Epithelial cell of esophagus (primary cell): ENCODE results near the gene FAM118B.
A peak's percentile ranks its signal among the peaks of the same experiment; 100 is the strongest.

ENCODE experiments used
- DNase-seq: peaks from one replicate; pipeline ENCODE4 v3.0.0; 2010; ENCODE audit warnings: low read depth
- H3K4me3 ChIP-seq: 2 replicates; pipeline ENCODE4 v1.5.1; 2011; ENCODE audit warnings: mild to moderate bottlenecking, low read length, control low read depth
- TF ChIP-seq, protein P1 (sequence below): IDR thresholded peaks from 2 replicates; pipeline ENCODE4 v1.5.1; 2011; ENCODE audit warnings: low read depth, mild to moderate bottlenecking, low read length, control low read depth, inconsistent platforms; ENCODE audit not compliant: insufficient read depth; ENCODE audit errors: missing control alignments

Gene FAM118B

DNA sequence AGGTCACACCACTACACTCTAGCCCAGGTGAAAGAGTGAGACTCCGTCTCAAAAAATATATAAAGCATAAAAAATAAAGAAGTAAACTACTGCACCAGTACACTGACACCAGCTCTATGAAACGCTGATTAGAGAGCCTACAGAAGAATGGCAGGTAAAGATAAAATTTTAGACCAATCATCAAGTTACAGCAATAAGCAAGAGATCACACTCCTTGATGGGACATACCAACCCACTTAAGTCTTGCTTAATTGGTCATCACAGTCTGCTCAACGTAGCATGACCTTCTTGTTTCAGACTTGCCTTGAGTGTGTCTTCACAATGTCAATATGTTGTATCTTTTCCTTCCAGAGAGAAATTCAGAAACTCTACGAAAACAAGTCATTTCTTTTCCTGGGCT is 44.6 kb downstream of the FAM118B start:
- TF ChIP-seq, protein P1, sequence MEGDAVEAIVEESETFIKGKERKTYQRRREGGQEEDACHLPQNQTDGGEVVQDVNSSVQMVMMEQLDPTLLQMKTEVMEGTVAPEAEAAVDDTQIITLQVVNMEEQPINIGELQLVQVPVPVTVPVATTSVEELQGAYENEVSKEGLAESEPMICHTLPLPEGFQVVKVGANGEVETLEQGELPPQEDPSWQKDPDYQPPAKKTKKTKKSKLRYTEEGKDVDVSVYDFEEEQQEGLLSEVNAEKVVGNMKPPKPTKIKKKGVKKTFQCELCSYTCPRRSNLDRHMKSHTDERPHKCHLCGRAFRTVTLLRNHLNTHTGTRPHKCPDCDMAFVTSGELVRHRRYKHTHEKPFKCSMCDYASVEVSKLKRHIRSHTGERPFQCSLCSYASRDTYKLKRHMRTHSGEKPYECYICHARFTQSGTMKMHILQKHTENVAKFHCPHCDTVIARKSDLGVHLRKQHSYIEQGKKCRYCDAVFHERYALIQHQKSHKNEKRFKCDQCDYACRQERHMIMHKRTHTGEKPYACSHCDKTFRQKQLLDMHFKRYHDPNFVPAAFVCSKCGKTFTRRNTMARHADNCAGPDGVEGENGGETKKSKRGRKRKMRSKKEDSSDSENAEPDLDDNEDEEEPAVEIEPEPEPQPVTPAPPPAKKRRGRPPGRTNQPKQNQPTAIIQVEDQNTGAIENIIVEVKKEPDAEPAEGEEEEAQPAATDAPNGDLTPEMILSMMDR, result no peak
- DNase-seq, result no peak
- H3K4me3 ChIP-seq, result no peak overlapping the region

DNA sequence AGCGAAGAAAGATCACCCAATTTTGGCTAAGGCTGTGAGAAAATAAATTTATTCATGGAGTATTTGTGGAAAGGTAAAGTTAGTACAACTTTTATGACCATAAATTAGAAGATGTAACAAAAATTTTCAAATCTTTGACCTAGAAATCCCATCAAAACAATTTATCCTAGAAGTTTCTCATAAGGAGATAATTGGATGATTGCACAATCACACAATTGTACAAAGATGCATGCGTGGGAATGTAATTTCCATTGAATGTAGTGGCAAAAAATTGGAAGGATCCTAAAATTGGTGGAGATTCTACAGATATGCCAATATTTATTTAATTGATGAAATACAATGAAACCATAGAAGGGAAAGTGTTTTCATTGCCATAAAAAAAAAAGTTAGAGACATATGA is 45.6 kb downstream of the FAM118B start:
- TF ChIP-seq, protein P1, result no peak
- no peak overlapping the region for H3K4me3 ChIP-seq
- no peak for DNase-seq

DNA sequence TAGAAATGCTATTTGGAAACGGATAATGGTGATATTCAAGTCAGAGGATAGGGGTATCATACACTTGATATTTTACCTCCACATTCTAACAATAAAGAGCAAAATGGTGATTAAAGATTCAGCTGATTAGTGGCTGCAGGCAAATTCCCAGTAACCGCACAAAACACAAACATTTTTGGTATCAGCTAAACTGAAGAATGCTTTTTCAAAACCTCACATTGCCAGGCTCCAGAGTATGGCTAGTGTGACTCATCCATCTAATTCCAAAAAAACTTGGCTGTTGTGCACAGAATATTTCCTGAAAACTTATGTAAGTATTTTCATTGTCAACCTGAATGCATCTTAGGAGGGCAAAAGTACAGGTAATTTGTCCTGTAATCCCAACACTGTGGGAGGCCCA is 46.2 kb downstream of the FAM118B start:
- no peak overlapping the region for H3K4me3 ChIP-seq
- DNase-seq, result no peak
- TF ChIP-seq, protein P1, result no peak

DNA sequence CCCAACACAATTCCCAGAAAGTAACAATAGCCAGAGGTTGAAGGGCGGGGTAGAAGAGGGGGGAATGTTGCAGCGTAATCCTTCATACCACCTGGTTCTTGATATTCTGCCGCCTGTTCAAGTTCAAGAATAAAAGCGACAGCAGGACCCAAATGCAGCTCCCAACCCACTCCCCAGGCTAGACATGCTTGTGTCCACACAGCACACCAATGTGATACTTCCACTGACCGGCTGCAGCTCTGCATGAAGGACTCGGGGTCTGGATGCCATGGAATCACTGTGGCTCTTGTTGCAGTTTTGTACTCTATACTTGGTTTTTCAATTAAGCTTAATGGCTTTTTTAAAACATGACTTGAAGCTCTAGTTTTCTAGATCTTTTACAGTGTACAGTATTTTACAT is 50.6 kb downstream of the FAM118B start:
- no peak for DNase-seq
- TF ChIP-seq, protein P1, result no peak
- no peak overlapping the region for H3K4me3 ChIP-seq

DNA sequence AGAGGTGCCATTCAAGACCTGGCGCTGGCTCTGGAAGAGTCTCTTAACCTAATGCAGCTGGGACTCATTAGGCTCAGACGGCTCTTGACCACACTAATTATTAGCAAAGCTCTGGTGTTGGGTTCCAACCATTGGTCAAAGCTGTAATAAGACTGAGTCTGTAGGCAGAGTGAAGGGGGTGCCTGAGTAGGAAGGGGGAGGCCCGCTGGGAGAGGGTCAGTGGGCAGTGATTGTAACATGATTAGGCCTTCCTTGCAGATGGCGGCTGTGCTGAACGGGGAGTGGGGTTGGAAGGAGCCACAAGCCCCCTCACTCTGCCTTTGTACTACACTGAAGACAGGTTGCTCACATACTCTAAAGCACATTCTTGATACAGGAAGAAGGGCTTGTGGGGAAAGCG is 51.9 kb downstream of the FAM118B start:
- TF ChIP-seq, protein P1, result no peak
- no peak for DNase-seq
- H3K4me3 ChIP-seq, result no peak overlapping the region

DNA sequence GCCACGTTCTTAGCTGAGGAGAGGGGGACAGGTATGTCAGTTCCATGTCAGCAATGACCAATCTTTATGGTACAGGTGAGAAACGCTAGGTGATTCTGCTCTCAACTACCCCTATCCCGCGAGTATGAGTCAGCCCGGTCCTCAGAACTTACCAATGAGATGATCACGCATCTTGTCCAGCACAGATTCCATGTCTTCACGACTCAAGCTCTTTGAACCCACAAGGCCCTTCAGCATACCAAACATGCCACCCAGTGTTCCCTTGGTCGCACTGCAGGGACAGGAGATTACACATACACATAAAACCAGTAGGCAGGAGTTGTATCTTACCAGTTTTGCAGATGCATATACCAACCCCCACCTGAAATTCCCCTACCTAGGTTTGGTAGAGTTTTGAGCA is 54.2 kb downstream of the FAM118B start:
- no peak overlapping the region for H3K4me3 ChIP-seq
- TF ChIP-seq, protein P1, result no peak
- no peak for DNase-seq

DNA sequence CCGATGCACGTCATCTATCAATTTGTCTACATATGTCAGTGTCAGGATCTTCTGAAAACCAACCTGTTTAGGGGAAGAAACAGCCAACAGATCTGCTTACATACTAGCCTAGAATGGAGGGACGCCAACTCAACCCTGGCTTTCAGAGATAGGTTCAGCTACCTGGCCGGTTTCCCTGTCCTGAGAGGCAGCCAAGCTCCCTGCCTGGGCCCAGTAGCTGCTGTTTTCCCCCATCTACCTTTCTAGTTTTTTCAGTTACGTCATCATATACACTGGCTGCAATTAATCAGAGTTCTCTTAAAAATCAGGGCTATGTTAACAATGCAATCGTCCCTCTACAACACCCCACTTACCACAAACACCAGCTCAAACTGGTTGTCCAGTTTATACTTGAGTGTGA is 56.1 kb downstream of the FAM118B start:
- DNase-seq, result no peak
- H3K4me3 ChIP-seq, result peak overlapping the region; percentile 99
- TF ChIP-seq, protein P1, result no peak
